ENCODE data around the gene DUSP6.

DNA sequence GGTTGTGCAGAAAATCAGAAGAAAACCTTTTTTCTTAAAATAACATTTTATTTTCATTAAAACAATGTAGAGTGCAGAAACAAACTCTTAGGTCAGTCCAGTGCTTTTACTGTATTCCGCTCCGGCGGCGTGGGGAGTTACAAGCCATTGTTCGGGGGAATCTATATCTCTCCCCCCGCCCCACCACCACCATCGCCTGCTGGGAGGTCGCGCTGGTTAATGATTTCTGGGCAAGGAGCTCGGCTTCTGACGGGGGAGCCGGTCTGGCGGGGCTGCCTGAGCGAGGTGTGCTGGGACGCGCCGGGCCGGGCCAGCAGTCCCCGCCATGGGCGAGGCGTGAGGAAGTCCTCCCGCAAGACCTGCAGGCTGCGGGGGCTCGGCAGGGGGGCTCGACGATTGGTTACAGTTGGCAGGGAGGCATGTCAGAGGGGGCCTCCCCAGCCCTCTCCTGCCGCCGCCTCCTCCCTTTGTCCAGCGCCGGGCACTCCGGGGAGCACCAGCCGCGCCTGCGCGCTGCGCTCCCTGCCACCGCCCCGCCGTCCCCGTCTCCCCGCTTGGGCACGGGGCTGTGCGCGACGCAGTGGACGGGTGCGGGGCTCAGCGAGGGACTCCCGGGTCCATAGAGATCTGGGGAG lies 1.0 kb upstream of the DUSP6 start:
- no peak for TF ChIP-seq EZH2 (IDR thresholded peaks at IDR 0.05; ENCODE audit: low read length, missing control alignments)
- TF ChIP-seq, protein P1, sequence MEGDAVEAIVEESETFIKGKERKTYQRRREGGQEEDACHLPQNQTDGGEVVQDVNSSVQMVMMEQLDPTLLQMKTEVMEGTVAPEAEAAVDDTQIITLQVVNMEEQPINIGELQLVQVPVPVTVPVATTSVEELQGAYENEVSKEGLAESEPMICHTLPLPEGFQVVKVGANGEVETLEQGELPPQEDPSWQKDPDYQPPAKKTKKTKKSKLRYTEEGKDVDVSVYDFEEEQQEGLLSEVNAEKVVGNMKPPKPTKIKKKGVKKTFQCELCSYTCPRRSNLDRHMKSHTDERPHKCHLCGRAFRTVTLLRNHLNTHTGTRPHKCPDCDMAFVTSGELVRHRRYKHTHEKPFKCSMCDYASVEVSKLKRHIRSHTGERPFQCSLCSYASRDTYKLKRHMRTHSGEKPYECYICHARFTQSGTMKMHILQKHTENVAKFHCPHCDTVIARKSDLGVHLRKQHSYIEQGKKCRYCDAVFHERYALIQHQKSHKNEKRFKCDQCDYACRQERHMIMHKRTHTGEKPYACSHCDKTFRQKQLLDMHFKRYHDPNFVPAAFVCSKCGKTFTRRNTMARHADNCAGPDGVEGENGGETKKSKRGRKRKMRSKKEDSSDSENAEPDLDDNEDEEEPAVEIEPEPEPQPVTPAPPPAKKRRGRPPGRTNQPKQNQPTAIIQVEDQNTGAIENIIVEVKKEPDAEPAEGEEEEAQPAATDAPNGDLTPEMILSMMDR (conservative IDR thresholded peaks at IDR 0.05 in 1 of 2, IDR thresholded peaks at IDR 0.05 in 1 of 2; ENCODE audit: low read depth in 1 of 2, low read length in 2 of 2) = no peak
